H9 (cell line): ENCODE results near the gene MICAL2. TPM values are rescaled to one million over a fixed set of nuclear protein-coding genes. Genes with fewer than 3 reads are reported as not detected.

Experiments
- DNase-seq: peaks from one replicate; pipeline ENCODE4 v3.0.0-alpha.2; 2017
- H2AFZ ChIP-seq: one replicate; pipeline ENCODE4 v1.6.1; 2013; ENCODE audit warnings: mild to moderate bottlenecking, low read length, control low read depth, moderate library complexity
- H2AK5ac ChIP-seq: 2 replicates; pipeline ENCODE4 v1.6.1; 2013; ENCODE audit warnings: low read length, control low read depth, mixed read lengths; ENCODE audit not compliant: insufficient read length
- H2BK120ac ChIP-seq: one replicate; pipeline ENCODE4 v1.6.1; 2013; ENCODE audit warnings: low read depth, mild to moderate bottlenecking, low read length, control low read depth, inconsistent platforms; ENCODE audit not compliant: poor library complexity, severe bottlenecking
- H2BK12ac ChIP-seq: 2 replicates; pipeline ENCODE4 v1.6.1; 2013; ENCODE audit warnings: low read length, control low read depth, mixed read lengths, low read depth; ENCODE audit not compliant: insufficient read length
- H2BK15ac ChIP-seq: 2 replicates; pipeline ENCODE4 v1.6.1; 2013; ENCODE audit warnings: low read depth, low read length, control low read depth
- H2BK20ac ChIP-seq: one replicate; pipeline ENCODE4 v1.6.1; 2013; ENCODE audit warnings: low read depth, mild to moderate bottlenecking, low read length, control low read depth, inconsistent platforms; ENCODE audit not compliant: poor library complexity, severe bottlenecking
- H2BK5ac ChIP-seq: 2 replicates; pipeline ENCODE4 v1.6.1; 2013; ENCODE audit warnings: low read length, control low read depth, mixed read lengths; ENCODE audit not compliant: insufficient read length
- H3K14ac ChIP-seq: 2 replicates; pipeline ENCODE4 v1.6.1; 2013; ENCODE audit warnings: low read length, control low read depth; ENCODE audit not compliant: insufficient read depth
- H3K18ac ChIP-seq: 2 replicates; pipeline ENCODE4 v1.6.1; 2013; ENCODE audit warnings: low read depth, mild to moderate bottlenecking, mixed read lengths, low read length, control low read depth; ENCODE audit not compliant: insufficient read length
- H3K23ac ChIP-seq: 2 replicates; pipeline ENCODE4 v1.6.1; 2013; ENCODE audit warnings: low read length, control low read depth, mixed read lengths, low read depth; ENCODE audit not compliant: insufficient read length
- H3K23me2 ChIP-seq: 2 replicates; pipeline ENCODE4 v1.6.1; 2013; ENCODE audit warnings: low read depth, mild to moderate bottlenecking, mixed read lengths, low read length, control low read depth; ENCODE audit not compliant: insufficient read length, poor library complexity, severe bottlenecking
- H3K27ac ChIP-seq: 2 replicates; pipeline ENCODE4 v1.5.1; 2013; ENCODE audit warnings: low read length, control low read depth, mixed read lengths, low read depth; ENCODE audit not compliant: insufficient read length
- H3K27me3 ChIP-seq: 2 replicates; pipeline ENCODE4 v1.6.1; 2013; ENCODE audit warnings: low read length, control low read depth, inconsistent platforms; ENCODE audit not compliant: insufficient read depth
- H3K4ac ChIP-seq: 2 replicates; pipeline ENCODE4 v1.6.1; 2013; ENCODE audit warnings: low read depth, mild to moderate bottlenecking, control low read depth, inconsistent platforms, low read length, moderate library complexity
- H3K4me1 ChIP-seq: 2 replicates; pipeline ENCODE4 v1.6.1; 2013; ENCODE audit warnings: low read length, control low read depth, inconsistent platforms; ENCODE audit not compliant: insufficient read depth
- H3K4me2 ChIP-seq: 2 replicates; pipeline ENCODE4 v1.6.1; 2013; ENCODE audit warnings: low read length, control low read depth, mixed read lengths; ENCODE audit not compliant: insufficient read length, insufficient read depth
- H3K56ac ChIP-seq: 2 replicates; pipeline ENCODE4 v1.6.1; 2013; ENCODE audit warnings: low read depth, mild to moderate bottlenecking, mixed read lengths, low read length, control low read depth; ENCODE audit not compliant: insufficient read length
- H3K79me1 ChIP-seq: 2 replicates; pipeline ENCODE4 v1.6.1; 2013; ENCODE audit warnings: low read depth, mild to moderate bottlenecking, moderate library complexity, low read length, control low read depth, inconsistent platforms; ENCODE audit not compliant: insufficient read depth, poor library complexity, severe bottlenecking
- H3K79me2 ChIP-seq: 2 replicates; pipeline ENCODE4 v1.6.1; 2013; ENCODE audit warnings: low read length, control low read depth, inconsistent platforms; ENCODE audit not compliant: insufficient read depth
- H3K9ac ChIP-seq: 2 replicates; pipeline ENCODE4 v1.6.1; 2013; ENCODE audit warnings: low read length, control low read depth, mixed read lengths; ENCODE audit not compliant: insufficient read length; ENCODE audit errors: extremely low read depth
- H3K9me3 ChIP-seq: one replicate; pipeline ENCODE4 v1.6.1; 2013; ENCODE audit warnings: low read depth, low read length, inconsistent platforms; ENCODE audit not compliant: control insufficient read depth
- H3T11ph ChIP-seq: one replicate; pipeline ENCODE4 v1.6.1; 2013; ENCODE audit warnings: mild to moderate bottlenecking, low read length, control low read depth, inconsistent platforms
- H4K20me1 ChIP-seq: one replicate; pipeline ENCODE4 v1.6.1; 2013; ENCODE audit not compliant: control insufficient read depth, insufficient read length, insufficient read depth
- H4K5ac ChIP-seq: 2 replicates; pipeline ENCODE4 v1.6.1; 2013; ENCODE audit warnings: low read depth, mild to moderate bottlenecking, mixed read lengths, low read length, control low read depth; ENCODE audit not compliant: insufficient read length
- H4K8ac ChIP-seq: replicated peaks from 2 replicates; pipeline ENCODE4 v1.6.1; 2013; ENCODE audit warnings: low read length, control low read depth, mixed read lengths, low read depth; ENCODE audit not compliant: insufficient read length
- H4K91ac ChIP-seq: 2 replicates; pipeline ENCODE4 v1.6.1; 2013; ENCODE audit warnings: low read depth, mild to moderate bottlenecking, moderate library complexity, mixed read lengths, low read length, control low read depth; ENCODE audit not compliant: insufficient read length
- H3K27ac Mint-ChIP-seq, 3 experiments: 2 replicates in 2 of 3; 3 replicates in 1 of 3; pipeline ENCODE4 v1.8.0; 2020 to 2021; ENCODE audit warnings: mixed read lengths in 3 of 3, mild to moderate bottlenecking in 1 of 3, moderate library complexity in 1 of 3
- H3K27me3 Mint-ChIP-seq: 2 replicates; pipeline ENCODE4 v1.8.0; 2021; ENCODE audit warnings: low read depth, mild to moderate bottlenecking, moderate library complexity, mixed read lengths
- H3K36me3 Mint-ChIP-seq, 3 experiments: 2 replicates in 2 of 3; 3 replicates in 1 of 3; pipeline ENCODE4 v1.8.0; 2020 to 2021; ENCODE audit warnings: low read depth in 3 of 3, mixed read lengths in 3 of 3; ENCODE audit not compliant: insufficient read depth in 1 of 3
- H3K4me1 Mint-ChIP-seq, 2 experiments: 2 replicates each; pipeline ENCODE4 v1.8.0; 2020; ENCODE audit warnings: mixed read lengths in 2 of 2
- H3K4me3 Mint-ChIP-seq, 2 experiments: 2 replicates in 1 of 2; 3 replicates in 1 of 2; pipeline ENCODE4 v1.8.0; 2020 to 2021; ENCODE audit warnings: mild to moderate bottlenecking in 2 of 2, mixed read lengths in 2 of 2, moderate library complexity in 1 of 2
- H3K9me3 Mint-ChIP-seq, 2 experiments: 2 replicates in 1 of 2; 3 replicates in 1 of 2; pipeline ENCODE4 v1.8.0; 2020; ENCODE audit warnings: mild to moderate bottlenecking in 2 of 2, mixed read lengths in 2 of 2, moderate library complexity in 1 of 2
- WGBS: extraction: QIAGEN DNeasy Blood & Tissue Kit; methylation state at CpG from one replicate; pipeline ENCODE4 v1.1.7; 2013; ENCODE audit warnings: missing lambda C conversion rate, low lambda C conversion rate, mixed read lengths; ENCODE audit not compliant: insufficient read length; ENCODE audit errors: extremely low coverage; 5-methylcytosine and 5-hydroxymethylcytosine counted together
- total RNA-seq: library from RNA; stranded (reverse); gene quantifications from 2 replicates; pipeline ENCODE4 v1.2.1, GENCODE V29; 2021
- TF ChIP-seq, protein P1 (sequence below): fragments of 200-600 bp; sonication (generic); conservative IDR thresholded peaks from 3 replicates; pipeline ENCODE4 v1.8.0; 2021; ENCODE audit warnings: antibody characterized with exemption, mild to moderate bottlenecking

Gene MICAL2
- total RNA-seq, 1 experiment from 2014 or later: 4.7 TPM

DNA sequence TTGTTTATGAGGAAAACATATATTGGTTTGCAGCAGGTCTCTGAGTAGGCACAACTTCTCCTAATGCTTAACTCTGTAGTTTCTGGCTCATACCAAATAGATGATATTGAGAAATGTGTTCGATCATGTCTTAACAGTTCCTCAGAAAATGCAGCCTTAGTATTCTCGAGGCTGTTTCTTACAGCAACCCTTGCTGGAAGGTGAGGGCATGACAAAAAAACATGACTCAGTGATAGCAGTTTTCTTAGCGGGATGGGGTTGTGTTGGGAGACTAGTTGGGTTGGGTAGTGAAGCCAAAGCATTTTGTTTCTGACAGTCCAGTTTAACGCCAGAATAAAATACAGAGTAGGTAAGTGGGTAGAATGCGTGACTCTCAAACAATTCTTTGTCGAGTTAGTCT is 172.3 kb downstream of the MICAL2 start:
- Histone ChIP-seq H2AK5ac (no peak overlapping the region), H3K4ac (no peak overlapping the region), H4K91ac (no peak overlapping the region), H3K18ac (no peak overlapping the region), H3K14ac (no peak overlapping the region), H3K4me1 (no peaks in the 10 kb centered on the region; the same call in 1 of the 2 replicates), H2BK120ac (no peak overlapping the region), H3K4me2 (no peak overlapping the region), H3K56ac (no peak overlapping the region), H3K9me3 (no peaks in the 10 kb centered on the region), H3K23me2 (no peaks in the 10 kb centered on the region), H3K79me1 (no peaks in the 10 kb centered on the region), H2BK12ac (no peak overlapping the region), H2BK15ac (no peak overlapping the region), H3K79me2 (no peaks in the 10 kb centered on the region), H2BK20ac (no peak overlapping the region), H2BK5ac (no peak overlapping the region), H4K8ac (no peak overlapping the region), H3K23ac (no peak overlapping the region), H3K9ac (no peak overlapping the region), H2AFZ (no peak overlapping the region), H4K20me1 (no peaks in the 10 kb centered on the region), H3K27ac (no peak overlapping the region), H4K5ac (no peak overlapping the region), H3T11ph (no peak overlapping the region), H3K27me3 (no peaks in the 10 kb centered on the region)
- no CpG with 5 or more reads among the region's 6 CpGs for WGBS
- Mint-ChIP-seq H3K4me3 (no peak overlapping the region), H3K36me3 (no peaks in the 10 kb centered on the region), H3K27me3 (peaks cover 6% of the 10 kb centered on the region), H3K9me3 (no peaks in the 10 kb centered on the region), H3K27ac (no peak overlapping the region), H3K4me1 (peaks cover 22 to 31% of the 10 kb centered on the region in 2 experiments)
- DNase-seq: no peak
- TF ChIP-seq, protein P1, sequence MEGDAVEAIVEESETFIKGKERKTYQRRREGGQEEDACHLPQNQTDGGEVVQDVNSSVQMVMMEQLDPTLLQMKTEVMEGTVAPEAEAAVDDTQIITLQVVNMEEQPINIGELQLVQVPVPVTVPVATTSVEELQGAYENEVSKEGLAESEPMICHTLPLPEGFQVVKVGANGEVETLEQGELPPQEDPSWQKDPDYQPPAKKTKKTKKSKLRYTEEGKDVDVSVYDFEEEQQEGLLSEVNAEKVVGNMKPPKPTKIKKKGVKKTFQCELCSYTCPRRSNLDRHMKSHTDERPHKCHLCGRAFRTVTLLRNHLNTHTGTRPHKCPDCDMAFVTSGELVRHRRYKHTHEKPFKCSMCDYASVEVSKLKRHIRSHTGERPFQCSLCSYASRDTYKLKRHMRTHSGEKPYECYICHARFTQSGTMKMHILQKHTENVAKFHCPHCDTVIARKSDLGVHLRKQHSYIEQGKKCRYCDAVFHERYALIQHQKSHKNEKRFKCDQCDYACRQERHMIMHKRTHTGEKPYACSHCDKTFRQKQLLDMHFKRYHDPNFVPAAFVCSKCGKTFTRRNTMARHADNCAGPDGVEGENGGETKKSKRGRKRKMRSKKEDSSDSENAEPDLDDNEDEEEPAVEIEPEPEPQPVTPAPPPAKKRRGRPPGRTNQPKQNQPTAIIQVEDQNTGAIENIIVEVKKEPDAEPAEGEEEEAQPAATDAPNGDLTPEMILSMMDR: no peak
